HepG2 (cell line): ENCODE results near the gene DNAJC30. TPM values are rescaled to one million over a fixed set of nuclear protein-coding genes. Genes with fewer than 3 reads are reported as not detected.

ENCODE experiments used
- CAMTA2 ChIP-seq: sonication (generic); formaldehyde crosslinking; IDR thresholded peaks from 2 replicates; pipeline ENCODE4 v1.4.0; 2020; ENCODE audit warnings: mild to moderate bottlenecking, missing genetic modification reagents, borderline replicate concordance
- ZBTB40 ChIP-seq, 2 experiments: fragments of 450-650 bp in 1 of 2; sonication (generic) in 1 of 2; formaldehyde crosslinking in 1 of 2; IDR thresholded peaks; 2 replicates each; pipeline versions ENCODE4 v1.6.1 to v1.8.0; 2016 to 2022; ENCODE audit warnings: antibody characterized with exemption in 1 of 2, mild to moderate bottlenecking in 1 of 2, missing genetic modification reagents in 1 of 2
- ZNF749 ChIP-seq: sonication (generic); formaldehyde crosslinking; IDR thresholded peaks from 2 replicates; pipeline ENCODE4 v1.8.0; 2022; ENCODE audit warnings: mild to moderate bottlenecking, missing genetic modification reagents, moderate library complexity, borderline replicate concordance
- polyA plus RNA-seq, 8 experiments: library from polyadenylated mRNA; depleted of rRNA in 3 of 8; stranded (reverse) in 7 of 8; unstranded in 1 of 8; fragments of >200 nt; fragmentation: Illumina TruSeq in 4 of 8; extraction: Trizol in 4 of 8; gene quantifications; 2 replicates each; pipeline versions ENCODE4 v1.2.1 to v1.2.3, GENCODE V29; 2011 to 2016; ENCODE audit warnings: low read depth in 4 of 8, missing spikeins in 1 of 8, mixed read lengths in 1 of 8; ENCODE audit not compliant: insufficient read depth in 1 of 8
- total RNA-seq, 5 experiments: library from RNA; depleted of rRNA; stranded (reverse); fragments of >200 nt; fragmentation: Illumina TruSeq; extraction: Trizol; gene quantifications; 2 replicates each; pipeline ENCODE4 v1.2.3, GENCODE V29; 2016; ENCODE audit warnings: low read depth in 1 of 5

Gene DNAJC30
- total and polyA plus RNA-seq, 2 of the 13 experiments (the other 11 are each of a cell fraction or from before 2014, with no cell fraction given), result 3.3 to 3.8 TPM

GRCh38 chr7:73730485-73730884 is 47.2 kb upstream of the DNAJC30 start (continued):
- TF ChIP-seq ZBTB40 (IDR thresholded peaks at IDR 0.05) (no peak), ZBTB40 (CRISPR knock-in tag; IDR thresholded peaks at IDR 0.05) (no peak), ZNF749 (CRISPR knock-in tag) (no peak), CAMTA2 (CRISPR knock-in tag) (no peak)
